Measurements from ENCODE around the gene EPHA1. TPM values are rescaled to one million over a fixed set of nuclear protein-coding genes. Genes with fewer than 3 reads are reported as not detected.

The EPHA1 gene
- total RNA-seq, 1 donor, result not detected

- no peak for DNase-seq (ENCODE audit: low read depth)
- no peak overlapping the region for H3K4me3 ChIP-seq (ENCODE audit: low read depth, low read length)
- no peak for TF ChIP-seq CTCF (IDR thresholded peaks at IDR 0.05; ENCODE audit: insufficient read depth, low read depth, low read length)
Observed at GRCh38 chr7:143401265-143401664, 7.4 kb downstream of the EPHA1 start.

GRCh38 chr7:143399642-143400041, 9.0 kb downstream of the EPHA1 start:
- no peak overlapping the region for H3K4me3 ChIP-seq (ENCODE audit: low read depth, low read length)
- DNase-seq (ENCODE audit: low read depth), result no peak
- TF ChIP-seq CTCF (IDR thresholded peaks at IDR 0.05; ENCODE audit: insufficient read depth, low read depth, low read length), result no peak

- no peak for TF ChIP-seq CTCF (IDR thresholded peaks at IDR 0.05; ENCODE audit: insufficient read depth, low read depth, low read length)
- H3K4me3 ChIP-seq (ENCODE audit: low read depth, low read length), result no peak overlapping the region
- DNase-seq (ENCODE audit: low read depth), result no peak
Observed at GRCh38 chr7:143399151-143399550, 9.5 kb downstream of the EPHA1 start.

GRCh38 chr7:143398616-143399015, 10.0 kb downstream of the EPHA1 start:
- TF ChIP-seq CTCF (IDR thresholded peaks at IDR 0.05; ENCODE audit: insufficient read depth, low read depth, low read length), result no peak
- DNase-seq (ENCODE audit: low read depth), result no peak
- H3K4me3 ChIP-seq (ENCODE audit: low read depth, low read length), result no peak overlapping the region

GRCh38 chr7:143397710-143398530, 10.7 kb downstream of the EPHA1 start:
- no peak overlapping the region for H3K4me3 ChIP-seq (ENCODE audit: low read depth, low read length)
- DNase-seq (ENCODE audit: low read depth), result no peak
- TF ChIP-seq CTCF (IDR thresholded peaks at IDR 0.05; ENCODE audit: insufficient read depth, low read depth, low read length), result no peak

GRCh38 chr7:143396625-143397556, 11.8 kb downstream of the EPHA1 start:
- no peak overlapping the region for H3K4me3 ChIP-seq (ENCODE audit: low read depth, low read length)
- DNase-seq (ENCODE audit: low read depth), result no peak
- no peak for TF ChIP-seq CTCF (IDR thresholded peaks at IDR 0.05; ENCODE audit: insufficient read depth, low read depth, low read length)
